Inflammatory macrophage treated with lipopolysaccharide for 1 hour (primary cell): ENCODE measurements around the gene FEV.
"Not testable (repeated sequence)": the region's sequence is repeated elsewhere in the genome, so short reads cannot be mapped to it uniquely, and the experiment has no call there.

Source experiments
- DNase-seq, 2 donors: peaks; one replicate each; pipeline ENCODE4 v3.0.0-alpha.2; 2020 to 2022

FEV gene

DNA sequence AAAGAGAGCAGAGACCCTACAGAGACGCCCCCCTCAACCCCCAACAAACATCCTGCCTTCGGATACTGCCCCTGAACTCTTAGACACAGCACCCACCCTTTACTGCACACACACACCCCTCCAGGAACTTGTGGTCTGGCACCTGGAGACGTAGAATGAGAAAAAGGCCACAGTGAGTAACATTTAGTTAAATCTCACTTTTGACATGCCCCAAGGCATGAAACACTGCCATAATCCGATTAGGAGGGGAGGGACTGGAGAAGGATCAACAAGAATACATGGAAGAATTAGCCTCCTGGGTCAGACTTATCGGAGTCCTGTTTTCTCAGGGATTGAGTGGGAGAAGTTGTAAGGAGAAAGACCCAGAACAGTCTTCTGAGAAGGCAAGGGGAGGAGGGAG lies 21.4 kb downstream of the FEV start:
- no peak for DNase-seq

DNA sequence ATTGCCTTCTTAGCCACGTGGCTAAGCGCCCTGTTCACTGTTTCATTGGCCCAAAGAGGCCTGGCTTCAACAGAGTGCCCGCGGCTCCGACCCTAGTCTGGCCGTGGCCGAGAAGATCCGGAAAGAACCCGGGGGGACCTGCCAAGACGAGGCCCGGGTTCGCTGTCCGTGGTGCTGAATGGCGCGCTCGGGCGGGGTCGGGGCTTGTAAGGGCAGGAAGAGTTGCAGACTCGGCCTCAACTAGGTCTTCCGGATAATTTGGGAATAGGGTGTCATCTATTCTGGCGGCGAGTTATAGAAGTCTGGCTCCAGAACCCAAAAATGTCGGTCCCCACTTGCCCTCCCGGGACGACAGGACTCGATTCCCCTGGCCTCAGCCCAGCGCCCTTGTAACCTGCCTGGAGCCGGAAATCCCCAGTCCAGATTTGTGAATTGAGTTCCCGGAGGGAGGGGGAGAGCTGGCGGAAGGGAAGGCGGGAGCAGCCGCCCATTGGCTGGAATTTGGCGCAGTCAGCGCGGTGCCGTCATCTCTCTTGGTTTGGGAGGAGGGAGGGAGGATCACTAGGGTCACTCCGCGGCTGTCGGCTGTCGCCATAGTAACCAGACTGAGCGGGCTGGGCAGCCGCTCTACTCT lies 22.0 kb downstream of the FEV start:
- DNase-seq = peak in 1 of 2 donors; percentile 31

- no peak for DNase-seq
These were observed 23.1 kb downstream of the FEV start for GRCh38 chr2:218961651-218962570.

- no peak for DNase-seq
These were observed 23.8 kb downstream of the FEV start for GRCh38 chr2:218961229-218961628.

GRCh38 chr2:218960309-218961165 lies 24.4 kb downstream of the FEV start:
- no peak for DNase-seq

DNA sequence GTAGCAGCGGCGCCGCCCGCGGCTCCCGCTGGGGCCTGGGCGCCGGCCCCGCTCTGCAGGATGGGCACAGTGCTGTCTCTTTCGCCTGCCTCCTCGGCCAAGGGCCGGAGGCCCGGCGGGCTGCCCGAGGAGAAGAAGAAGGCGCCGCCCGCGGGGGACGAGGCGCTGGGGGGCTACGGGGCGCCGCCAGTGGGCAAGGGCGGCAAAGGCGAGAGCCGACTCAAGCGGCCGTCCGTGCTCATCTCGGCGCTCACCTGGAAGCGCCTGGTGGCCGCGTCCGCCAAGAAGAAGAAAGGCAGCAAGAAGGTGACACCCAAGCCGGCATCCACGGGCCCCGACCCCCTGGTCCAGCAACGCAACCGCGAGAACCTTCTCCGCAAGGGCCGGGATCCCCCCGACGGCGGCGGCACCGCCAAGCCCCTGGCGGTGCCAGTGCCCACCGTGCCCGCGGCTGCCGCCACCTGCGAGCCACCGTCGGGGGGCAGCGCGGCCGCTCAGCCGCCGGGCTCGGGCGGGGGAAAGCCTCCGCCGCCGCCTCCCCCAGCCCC lies 25.1 kb downstream of the FEV start:
- no peak for DNase-seq

GRCh38 chr2:218959141-218959731 lies 25.7 kb downstream of the FEV start, which contains the start of gene CDK5R2:
Gene CDK5R2 (plus strand): TSS chr2:218959666. CDS start chr2:218959821, 155 bp downstream.
- DNase-seq = peak; percentile 30 to 71

- no peak for DNase-seq
These were observed 26.7 kb downstream of the FEV start for GRCh38 chr2:218958276-218958675.

DNA sequence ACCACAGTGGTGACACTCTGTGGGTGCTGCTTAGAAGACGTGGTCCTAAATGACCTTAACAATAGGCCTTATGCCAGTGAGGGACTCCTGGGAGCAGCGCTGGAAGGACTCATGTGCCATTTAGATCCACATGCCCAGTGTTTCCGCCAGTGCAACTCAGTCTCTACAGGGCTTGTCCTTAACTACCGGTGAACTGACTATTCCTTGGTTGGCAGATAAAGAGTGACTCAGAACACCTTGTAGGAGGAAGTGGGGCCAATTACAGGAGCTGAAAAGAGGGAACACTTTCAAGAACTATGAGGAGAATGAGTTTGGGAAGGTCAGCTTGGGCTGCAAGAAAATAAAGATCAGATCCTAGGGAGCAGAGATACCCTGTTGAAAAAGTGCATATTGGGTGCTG lies 27.3 kb downstream of the FEV start:
- no peak for DNase-seq

DNA sequence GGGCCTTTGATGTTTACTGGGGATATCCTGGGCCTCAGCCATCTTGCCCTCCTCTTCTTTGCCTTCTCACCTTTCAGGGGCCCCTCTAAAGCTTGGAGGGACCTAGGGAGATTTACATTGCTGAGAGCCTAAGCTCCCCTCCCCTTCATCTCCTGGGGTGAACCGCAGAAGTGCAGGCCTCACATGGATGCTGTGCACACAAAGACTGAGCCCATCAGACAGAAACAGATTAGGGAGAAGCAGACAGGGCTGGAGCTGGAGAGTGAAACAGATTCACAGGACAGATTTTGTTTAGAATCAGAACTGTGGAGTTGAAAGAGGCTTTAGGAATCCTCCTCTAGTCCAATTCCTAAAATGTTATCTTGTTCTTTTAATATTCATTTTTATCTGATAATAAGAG lies 28.9 kb downstream of the FEV start:
- no peak for DNase-seq

- DNase-seq = no peak
These were observed 30.3 kb downstream of the FEV start for GRCh38 chr2:218954541-218955300.

DNA sequence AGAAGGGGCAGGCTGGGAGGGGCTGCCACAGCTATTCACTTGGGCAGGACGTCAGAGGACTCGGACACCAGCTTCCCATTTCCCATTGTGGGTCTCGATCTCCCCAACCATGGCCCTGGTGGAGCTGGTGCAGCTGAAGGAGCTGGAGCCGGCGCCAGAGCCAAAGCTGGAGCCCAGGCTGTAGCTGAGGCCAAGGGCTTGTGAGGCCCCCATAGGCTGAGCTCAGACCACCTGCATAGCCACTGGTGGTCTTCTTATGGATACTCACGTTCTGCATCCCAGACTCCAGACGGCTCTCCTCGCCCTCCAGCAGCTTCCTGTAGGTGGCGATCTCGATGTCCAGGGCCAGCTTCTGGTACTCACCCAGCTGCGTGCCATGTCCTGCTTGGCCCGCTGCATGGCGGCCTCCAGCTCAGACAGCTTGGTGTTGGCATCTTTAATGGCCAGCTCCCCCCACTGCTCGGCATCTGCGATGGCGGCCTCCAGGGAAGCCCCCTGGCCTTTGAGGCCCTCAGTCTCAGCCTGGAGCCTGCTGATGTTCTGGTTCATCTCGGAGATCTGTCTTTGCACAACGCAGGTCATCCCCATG lies 31.5 kb downstream of the FEV start:
- no peak for DNase-seq

DNA sequence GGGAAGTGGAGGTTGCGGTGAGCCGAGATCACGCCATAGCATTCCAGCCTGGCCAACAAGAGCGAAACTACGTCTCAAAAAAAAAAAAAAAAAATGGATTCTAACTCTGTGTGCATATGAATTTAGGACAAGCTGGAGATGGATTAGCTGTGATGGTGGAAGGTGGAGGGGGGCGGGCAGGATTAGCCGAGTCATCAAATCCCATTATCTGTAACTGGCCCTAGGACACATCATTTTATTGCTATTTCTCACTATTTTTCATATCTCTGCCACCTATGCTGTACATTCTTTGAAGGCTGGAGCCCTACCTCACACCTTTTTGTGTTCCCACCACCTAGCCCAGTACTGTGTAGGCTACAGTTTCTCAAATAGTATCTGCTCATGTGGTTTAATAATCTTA lies 32.8 kb downstream of the FEV start:
- no peak for DNase-seq

DNA sequence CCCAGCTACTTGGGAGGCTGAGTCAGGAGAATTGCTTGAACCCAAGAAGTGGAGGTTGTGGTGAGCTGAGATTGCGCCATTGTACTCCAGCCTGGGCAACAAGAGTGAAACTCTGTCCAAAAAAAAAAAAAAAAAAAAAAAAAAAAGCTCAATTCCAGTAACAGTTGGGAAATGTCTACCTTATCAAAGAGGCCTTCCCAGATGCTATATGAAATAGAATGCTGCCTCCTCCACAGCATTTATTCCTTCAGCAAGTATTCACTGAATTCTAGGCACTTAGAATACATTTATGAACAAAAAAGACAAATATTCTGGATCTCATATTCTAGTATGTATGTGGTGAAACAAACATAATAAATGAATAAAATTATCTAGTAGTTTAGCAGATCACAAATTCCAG lies 38.4 kb downstream of the FEV start:
- no peak for DNase-seq

- DNase-seq = no peak
These were observed 40.1 kb downstream of the FEV start for GRCh38 chr2:218944759-218945404.

DNA sequence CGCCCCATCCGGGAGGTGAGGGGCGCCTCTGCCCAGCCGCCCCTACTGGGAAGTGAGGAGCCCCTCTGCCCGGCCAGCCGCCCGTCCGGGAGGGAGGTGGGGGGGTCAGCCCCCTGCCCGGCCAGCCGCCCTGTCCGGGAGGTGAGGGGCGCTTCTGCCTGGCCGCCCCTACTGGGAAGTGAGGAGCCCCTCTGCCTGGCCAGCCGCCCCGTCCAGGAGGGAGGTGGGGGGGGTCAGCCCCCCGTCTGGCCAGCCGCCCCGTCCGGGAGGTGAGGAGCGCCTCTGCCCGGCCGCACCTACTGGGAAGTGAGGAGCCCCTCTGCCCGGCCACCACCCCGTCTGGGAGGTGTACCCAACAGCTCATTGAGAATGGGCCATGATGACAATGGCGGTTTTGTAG lies 53.2 kb downstream of the FEV start:
- not testable (repeated sequence) for DNase-seq
